Measurements from ENCODE around the gene TEKT3.

The TEKT3 gene
- total RNA-seq: 0 to 0.24 reads per million in 2 donors

DNA sequence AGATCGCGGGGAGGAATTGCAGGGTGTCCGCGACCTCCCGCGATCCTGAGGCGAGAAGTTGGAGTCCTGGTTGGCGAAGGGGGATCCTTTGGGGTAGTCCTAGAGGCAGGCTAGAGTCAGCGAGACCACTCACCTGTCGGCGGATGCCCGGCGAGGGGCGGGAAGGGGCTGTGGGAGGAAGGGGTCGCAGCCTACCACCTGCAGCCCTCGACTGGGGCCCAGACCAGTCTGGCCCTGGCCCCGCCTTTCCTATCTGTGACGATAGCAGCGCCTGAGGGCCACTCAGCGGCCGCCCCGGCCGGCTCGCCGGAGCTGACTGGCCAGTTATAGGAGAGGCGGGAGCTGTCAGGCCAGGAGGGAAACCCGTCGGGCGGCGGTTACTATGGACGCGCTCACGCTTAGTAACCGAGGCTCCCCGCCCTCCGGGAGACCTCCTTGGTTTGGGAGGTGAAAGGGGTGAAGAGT is at the start of gene TEKT3:
TEKT3 (minus strand) TSS at position 213 of the 465 bp plus-strand sequence. CDS start 10,012 bp downstream, outside the sequence.
- no peak for DNase-seq

GRCh38 chr17:15388356-15389041 is 47.1 kb upstream of the TEKT3 start:
- no peak for DNase-seq

GRCh38 chr17:15386083-15386482 is 44.7 kb upstream of the TEKT3 start:
- DNase-seq: no peak

- no peak for DNase-seq
Observed at GRCh38 chr17:15385305-15385704, 43.9 kb upstream of the TEKT3 start.

GRCh38 chr17:15384142-15384787 is 42.9 kb upstream of the TEKT3 start:
- no peak for DNase-seq

GRCh38 chr17:15382914-15383313 is 41.5 kb upstream of the TEKT3 start:
- no peak for DNase-seq

GRCh38 chr17:15381707-15382106 is 40.3 kb upstream of the TEKT3 start:
- DNase-seq: no peak

DNA sequence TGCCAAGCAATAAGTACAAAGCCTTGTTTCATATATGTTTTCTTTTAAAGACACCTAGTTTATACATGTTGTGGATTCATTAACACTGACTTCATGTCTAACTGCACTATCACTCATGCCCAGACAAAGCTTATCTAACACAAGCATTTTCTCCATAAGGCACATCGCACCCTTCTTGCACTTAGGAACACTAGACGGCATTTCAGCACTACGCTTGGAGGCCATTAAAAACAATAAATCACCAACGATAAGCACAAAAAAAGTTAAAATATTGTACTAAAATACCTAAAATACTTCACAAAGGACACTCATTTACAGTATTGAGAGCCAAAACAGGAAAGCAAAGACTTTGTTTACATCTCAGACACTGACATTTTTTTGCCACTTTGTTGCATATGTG is 39.0 kb upstream of the TEKT3 start:
- no peak for DNase-seq

GRCh38 chr17:15379659-15380058 is 38.3 kb upstream of the TEKT3 start:
- DNase-seq: no peak

GRCh38 chr17:15378243-15378642 is 36.8 kb upstream of the TEKT3 start:
- no peak for DNase-seq

DNA sequence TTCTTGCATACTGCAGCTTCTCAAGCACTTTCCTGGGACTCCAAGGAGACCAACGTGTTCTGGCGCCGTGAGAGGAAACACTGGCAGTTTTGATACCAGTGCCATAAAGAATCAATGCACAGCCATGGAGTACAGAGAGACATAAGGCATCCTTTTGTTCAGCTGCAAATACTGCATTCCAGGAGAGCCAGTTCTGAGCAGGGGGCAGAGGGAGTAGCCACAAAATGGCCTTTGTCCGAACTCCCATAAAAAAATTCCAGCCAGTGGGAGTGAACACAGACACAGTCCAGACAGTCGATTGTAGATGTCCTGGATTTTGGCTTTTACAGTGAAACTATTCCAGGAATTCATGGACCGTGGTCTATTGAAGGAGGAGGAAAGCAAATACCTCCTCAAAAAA is 36.2 kb upstream of the TEKT3 start:
- no peak for DNase-seq

DNA sequence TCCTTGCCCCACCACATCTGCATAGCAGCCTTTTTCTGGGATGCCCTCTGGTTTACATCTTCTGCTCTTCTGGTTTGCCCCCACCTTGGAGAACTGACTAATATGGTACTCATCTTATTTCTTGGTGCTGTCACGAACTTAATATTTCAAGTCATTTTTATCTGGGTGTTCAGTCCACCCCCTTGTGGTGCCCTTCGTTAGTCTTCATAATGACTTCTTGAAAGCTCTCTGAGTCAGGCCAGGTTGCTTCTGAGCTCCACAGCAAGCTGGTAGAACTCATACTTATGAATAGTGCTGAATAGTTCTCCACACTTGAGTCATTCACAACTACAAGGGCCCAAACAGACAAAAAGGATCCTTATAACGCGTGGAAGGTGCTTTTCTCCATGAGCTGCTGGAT is 35.8 kb upstream of the TEKT3 start:
- DNase-seq: no peak

DNA sequence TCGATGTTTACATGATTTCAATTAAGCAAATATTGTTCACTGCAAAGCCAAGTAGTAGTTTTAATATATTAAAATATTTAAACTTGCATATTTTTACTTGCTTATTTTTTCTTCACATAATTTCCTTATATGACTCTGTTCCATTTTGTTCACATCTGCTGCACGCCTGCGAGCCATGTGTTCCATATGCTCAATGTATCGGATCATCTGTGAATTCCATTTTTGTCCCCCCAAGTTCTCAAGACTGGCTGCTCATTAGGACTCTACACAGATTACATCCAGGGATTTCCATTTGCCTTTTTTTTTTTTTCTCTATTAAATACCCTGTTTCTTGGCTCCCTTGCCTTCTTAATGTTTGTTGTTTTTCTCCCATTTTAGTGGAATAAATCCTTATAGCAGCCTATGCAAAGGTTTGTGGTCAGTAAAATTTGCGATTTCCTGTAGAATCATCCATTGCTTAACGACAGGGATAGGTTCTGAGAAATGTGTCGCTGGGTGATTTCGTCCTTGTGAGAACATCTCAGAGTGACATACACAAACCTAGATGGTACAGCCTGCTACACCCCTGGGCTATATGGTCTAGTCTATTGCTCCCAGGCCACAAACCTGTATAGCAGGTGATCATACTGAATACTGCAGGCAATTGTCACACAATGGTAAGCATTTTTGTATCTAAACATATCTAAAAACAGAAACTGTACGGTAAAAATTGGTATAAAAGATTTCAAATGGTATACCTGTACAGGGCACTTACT is 30.2 kb upstream of the TEKT3 start:
- DNase-seq: no peak

DNA sequence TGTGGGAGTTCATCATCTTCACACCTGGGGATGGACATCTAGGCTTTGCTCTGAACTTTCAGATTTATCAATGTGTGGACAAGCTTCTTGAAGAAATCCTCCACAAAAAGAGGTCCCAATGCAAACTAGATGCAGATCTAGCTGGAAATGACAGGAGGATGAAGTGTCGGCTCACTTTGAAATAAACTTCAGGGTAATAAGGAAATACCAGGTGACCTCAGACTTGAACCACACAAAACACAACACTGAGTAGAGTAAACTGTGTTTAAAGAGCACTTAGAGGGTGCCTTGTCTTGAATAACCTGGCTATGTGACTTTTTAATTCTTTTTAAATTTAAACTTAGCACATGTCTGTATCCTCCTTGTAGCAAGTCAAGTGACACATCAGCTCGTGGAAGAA is 27.2 kb upstream of the TEKT3 start:
- DNase-seq: no peak

DNA sequence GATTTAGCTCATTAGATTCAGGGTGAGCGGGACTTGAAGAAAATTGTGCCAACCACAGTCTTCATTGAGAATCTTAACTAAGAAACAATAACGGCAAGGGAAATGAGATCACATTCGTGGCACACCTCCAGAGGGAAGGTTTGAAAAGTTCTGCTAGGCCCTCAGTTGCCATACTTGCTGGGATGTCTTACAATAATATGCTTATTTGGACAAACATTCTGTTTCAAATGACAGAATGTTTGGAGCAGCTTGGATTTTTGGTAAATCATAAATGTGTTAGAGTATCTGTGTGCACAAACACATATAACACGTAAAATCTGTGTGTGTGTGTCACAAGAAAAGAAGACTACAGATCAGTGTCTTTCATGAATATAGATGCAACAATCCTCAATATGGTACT is 24.6 kb upstream of the TEKT3 start:
- no peak for DNase-seq

DNA sequence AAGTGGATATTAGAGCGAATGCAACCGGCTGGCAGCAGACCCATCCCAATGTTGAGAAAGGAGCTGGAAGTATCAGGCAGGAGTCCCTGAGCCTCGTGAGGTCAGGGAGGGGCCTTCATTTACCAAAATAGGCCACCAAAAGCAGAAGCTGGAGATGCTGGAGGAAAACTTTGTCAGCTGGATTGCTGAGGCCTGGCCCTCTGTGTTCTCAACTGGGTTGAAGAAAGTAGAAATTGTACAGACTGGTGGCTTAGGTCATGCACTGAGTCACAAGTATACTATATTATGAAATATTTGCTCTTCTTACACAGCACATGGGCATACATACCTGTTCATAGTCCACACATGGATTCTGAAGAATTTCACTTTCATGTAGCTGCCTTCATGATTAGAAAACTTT is 23.2 kb upstream of the TEKT3 start:
- DNase-seq: no peak

GRCh38 chr17:15363702-15364101 is 22.3 kb upstream of the TEKT3 start:
- no peak for DNase-seq

- DNase-seq: no peak
Observed at GRCh38 chr17:15361592-15361991, 20.2 kb upstream of the TEKT3 start.

DNA sequence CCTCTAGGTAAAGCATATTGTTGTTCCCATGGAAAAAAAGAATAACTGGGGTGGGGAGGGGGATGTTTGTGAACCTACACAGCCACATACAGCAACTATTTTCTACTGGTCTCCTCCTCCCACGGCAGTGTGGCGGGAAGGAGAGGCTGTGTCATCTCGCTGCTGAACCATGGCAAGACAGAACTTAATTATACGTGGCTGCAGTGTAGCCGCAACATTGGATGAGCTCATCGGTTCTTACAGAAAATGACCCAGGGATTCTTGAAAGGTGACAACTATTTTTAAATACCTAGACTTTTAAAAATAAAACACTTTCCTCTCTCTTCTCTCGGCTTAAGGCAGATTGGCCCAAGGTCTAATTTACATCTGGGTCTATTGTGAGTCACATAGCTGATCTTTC is 19.8 kb upstream of the TEKT3 start:
- DNase-seq: no peak

DNA sequence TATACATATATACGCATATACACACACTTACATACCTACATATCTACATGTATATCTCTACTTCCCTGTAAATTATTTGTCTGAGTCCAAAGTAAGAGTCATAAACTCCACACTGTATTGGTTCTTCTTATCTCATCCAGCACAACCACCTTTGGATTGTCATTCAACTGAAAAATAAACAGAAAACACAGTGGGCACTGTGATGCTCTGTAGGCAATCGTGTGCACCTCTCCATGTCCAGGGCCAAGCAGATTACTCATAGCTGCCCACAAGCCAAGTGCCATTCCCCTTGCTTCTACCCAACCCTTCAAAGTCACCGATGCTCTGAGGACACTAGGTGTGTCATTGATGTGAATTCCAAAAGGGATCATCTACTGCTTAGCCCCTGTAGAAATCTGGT is 12.9 kb upstream of the TEKT3 start:
- no peak for DNase-seq

DNA sequence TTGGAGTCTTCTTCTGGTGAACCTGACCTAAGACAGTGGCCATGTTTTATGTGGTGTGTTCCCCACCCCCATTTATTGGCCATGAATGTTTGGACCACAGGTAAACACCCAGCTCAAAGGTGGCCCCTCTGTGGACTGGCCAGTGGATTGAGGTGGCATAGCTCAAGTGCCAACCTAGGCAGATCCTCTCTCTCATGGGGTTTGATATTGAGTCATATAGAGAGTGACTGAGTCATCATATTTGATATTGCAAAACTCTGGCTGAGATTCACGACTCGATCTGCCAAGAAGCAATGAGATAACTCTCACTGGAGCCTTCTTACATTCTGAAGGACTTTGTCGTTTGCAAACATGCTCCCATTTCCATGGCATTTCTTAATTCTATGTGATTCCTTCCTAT is 10.5 kb upstream of the TEKT3 start:
- no peak for DNase-seq

DNA sequence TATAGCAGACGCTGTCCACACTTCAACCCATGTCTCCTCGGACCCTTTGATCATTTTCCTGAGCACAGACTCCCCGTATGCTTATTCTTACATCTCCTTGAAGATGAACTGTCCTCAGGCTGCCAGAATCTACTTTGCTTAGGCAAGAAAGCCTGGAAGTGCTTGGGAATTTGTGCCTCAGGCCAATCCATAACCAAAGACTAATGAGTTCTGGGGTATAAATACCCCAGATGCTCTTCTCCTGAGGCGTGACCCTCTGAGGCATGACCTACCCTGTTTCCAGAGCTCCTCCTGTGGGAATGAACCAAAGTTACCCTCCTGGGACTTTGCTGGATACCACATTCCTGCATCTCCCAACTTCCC is 10.1 kb upstream of the TEKT3 start:
- no peak for DNase-seq

GRCh38 chr17:15350777-15351477 is 9.5 kb upstream of the TEKT3 start:
- no peak for DNase-seq

Data from T-helper 9 cell (primary cell).